Motor neuron (in vitro differentiated cells): ENCODE results near the gene LHCGR. TPM values are rescaled to one million over a fixed set of nuclear protein-coding genes. Genes with fewer than 3 reads are reported as not detected.
A peak's percentile ranks its signal among the peaks of the same experiment; 100 is the strongest.
"Not testable (repeated sequence)": the region's sequence is repeated elsewhere in the genome, so short reads cannot be mapped to it uniquely, and the experiment has no call there.

Experiments used
- ATAC-seq, 8 experiments: fragments of 200-7000 bp; cut with Tn5 transposase; replicated peaks in 6 of 8; 2 replicates each; pipeline ENCODE4 v1.8.0; 2021; ENCODE audit warnings: mild to moderate bottlenecking in 8 of 8, moderate library complexity in 8 of 8
- H3K27ac ChIP-seq, 2 donors: fragments of 250-450 bp; sonication (Bioruptor Pico); 2 replicates each; pipeline ENCODE4 v1.9.0; 2021; ENCODE audit warnings: antibody characterized with exemption in 2 of 2, mild to moderate bottlenecking in 2 of 2, moderate library complexity in 1 of 2
- H3K4me1 ChIP-seq, 2 donors: fragments of 250-450 bp; sonication (Bioruptor Pico); replicated peaks in 1 of 2; 2 replicates each; pipeline ENCODE4 v1.6.1; 2021; ENCODE audit warnings: antibody characterized with exemption in 2 of 2, mild to moderate bottlenecking in 2 of 2, moderate library complexity in 1 of 2
- H3K4me3 ChIP-seq, 5 donors: fragments of 250-450 bp; sonication (Bioruptor Pico); 2 replicates each; pipeline ENCODE4 v1.9.0; 2021; ENCODE audit warnings: antibody characterized with exemption in 5 of 5, mild to moderate bottlenecking in 5 of 5, moderate library complexity in 4 of 5
- WGBS, 10 experiments: fragments of 450-650 bp; shearing (Covaris generic); methylation state at CpG; one replicate each; pipeline ENCODE4 v1.0.0; 2022; 5-methylcytosine and 5-hydroxymethylcytosine counted together
- in situ Hi-C, 9 experiments: fragments of 400-800 bp; cut with MboI; loops; one replicate each; pipeline ENCODE4 v1.15.0; 2021; ENCODE audit warnings: low sequenced_read_pairs in 9 of 9, low pct_unique_long_range_greater_than_20kb in 2 of 9; ENCODE audit not compliant: unreplicated experiment in 9 of 9
- total RNA-seq, 8 experiments: library from RNA; unstranded; fragments of 300-600 nt; gene quantifications; 2 replicates each; pipeline versions ENCODE4 v1.2.3 to v1.2.4, GENCODE V29; 2022

LHCGR gene
- total RNA-seq, 8 experiments from 2014 or later = 0.27 to 2.8 (median 0.78) TPM; not detected in 1

- H3K4me3 ChIP-seq = no peak overlapping the region
- no peak overlapping the region for H3K27ac ChIP-seq
- H3K4me1 ChIP-seq = peaks cover 20 to 34% of the 10 kb centered on the region in 2 donors
- ATAC-seq = no peak
- 60 to 100% (median 79%) methylated on average over 1 of the region's 1 CpG; no CpG with 5 or more reads in 6 of the 10 experiments for WGBS, 10 experiments
- in situ Hi-C loops = no loop called here
These were observed 39.6 kb downstream of the LHCGR start for GRCh38 chr2:48715956-48716355.

DNA sequence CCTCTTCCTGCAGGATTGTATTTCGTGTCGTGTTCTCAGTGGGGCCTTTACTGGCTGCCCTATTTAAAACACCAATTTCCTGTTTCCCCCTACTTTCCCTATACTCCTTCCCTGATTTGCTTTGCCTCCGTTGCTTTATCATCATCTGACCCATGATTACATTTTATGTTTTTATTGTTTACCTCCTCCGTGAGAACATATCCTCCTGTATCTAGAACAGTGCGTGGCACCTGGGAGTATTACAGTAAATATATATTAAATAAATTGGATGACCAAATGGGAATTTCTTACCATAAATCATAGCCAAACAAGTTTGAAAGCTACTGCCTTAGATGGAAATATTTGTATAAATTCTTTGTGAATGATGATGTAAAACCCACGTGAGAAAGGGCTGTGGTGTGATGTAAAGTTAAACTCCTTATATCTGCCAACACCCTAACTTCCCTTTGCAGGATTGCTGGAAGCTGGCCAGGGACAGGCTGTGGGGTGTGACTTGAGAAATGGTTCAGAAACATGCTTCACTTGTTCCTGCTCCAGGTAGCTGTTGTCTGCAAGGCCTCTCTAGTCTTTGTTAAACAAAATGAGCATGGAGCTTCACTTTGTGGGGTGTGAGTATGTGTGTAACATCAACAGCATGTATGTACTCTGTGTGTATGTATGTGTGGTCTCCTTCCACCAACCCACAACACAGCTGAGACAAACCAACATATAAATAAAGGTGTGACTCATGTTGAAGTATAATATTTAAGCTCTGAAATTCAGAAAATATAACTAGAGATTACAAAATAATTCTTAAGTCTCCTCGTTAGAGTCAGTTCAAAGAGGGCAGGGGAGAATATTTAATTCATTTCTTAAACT is 40.3 kb downstream of the LHCGR start:
- ATAC-seq = peak in 3 of 8 experiments; percentile 57 to 83 (median 75)
- in situ Hi-C loops = no loop called here
- H3K27ac ChIP-seq = no peak overlapping the region
- H3K4me3 ChIP-seq = no peak overlapping the region
- H3K4me1 ChIP-seq = peaks cover 21 to 34% of the 10 kb centered on the region in 2 donors
- 50 to 100% (median 64%) methylated on average over 1 to 7 of the region's 7 CpGs; no CpG with 5 or more reads in 1 of the 10 experiments for WGBS, 10 experiments

DNA sequence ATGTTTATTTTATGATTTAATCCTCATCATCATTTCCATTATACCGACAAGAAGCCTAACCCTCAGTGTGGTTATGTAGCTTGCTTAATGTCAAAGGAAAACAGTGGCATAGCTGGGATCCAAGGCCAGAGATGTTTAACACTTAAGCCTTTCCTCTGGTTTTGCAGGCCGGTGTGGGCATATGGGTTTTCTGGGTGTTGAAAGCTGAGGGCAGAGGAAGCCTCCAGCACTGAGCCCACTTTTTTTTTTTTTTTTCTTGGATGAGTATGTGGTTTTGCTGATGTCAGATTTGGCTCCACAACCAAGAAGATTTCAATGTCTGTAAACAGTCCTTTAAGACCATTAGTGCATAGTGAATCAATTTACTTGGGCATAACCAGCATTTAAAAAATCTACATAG is 41.3 kb downstream of the LHCGR start:
- H3K27ac ChIP-seq = no peak overlapping the region
- 0 to 75% (median 28%) methylated on average over 1 to 2 of the region's 2 CpGs; no CpG with 5 or more reads in 2 of the 10 experiments for WGBS, 10 experiments
- H3K4me3 ChIP-seq = no peak overlapping the region
- peaks cover 22 to 35% of the 10 kb centered on the region in 2 donors for H3K4me1 ChIP-seq
- in situ Hi-C loops = no loop called here
- ATAC-seq = peak in 3 of 8 experiments; percentile 6 to 34 (median 10)

GRCh38 chr2:48713647-48714046 is 41.9 kb downstream of the LHCGR start:
- in situ Hi-C loops = no loop called here
- peak in 5 of 8 experiments; percentile 52 to 81 (median 61) for ATAC-seq
- 22 to 50% (median 41%) methylated on average over 1 of the region's 1 CpG; no CpG with 5 or more reads in 4 of the 10 experiments for WGBS, 10 experiments
- Histone ChIP-seq H3K4me3 (no peak overlapping the region), H3K4me1 (peaks cover 24 to 38% of the 10 kb centered on the region in 2 donors), H3K27ac (no peak overlapping the region)

GRCh38 chr2:48712151-48712550 is 43.4 kb downstream of the LHCGR start:
- in situ Hi-C loops = no loop called here
- Histone ChIP-seq H3K27ac (no peak overlapping the region), H3K4me1 (peaks cover 24 to 35% of the 10 kb centered on the region in 2 donors), H3K4me3 (no peak overlapping the region)
- no peak for ATAC-seq
- 0 to 94% (median 74%) methylated on average over 1 to 2 of the region's 2 CpGs; no CpG with 5 or more reads in 2 of the 10 experiments for WGBS, 10 experiments

- Histone ChIP-seq H3K4me1 (peaks cover 24 to 35% of the 10 kb centered on the region in 2 donors), H3K27ac (no peak overlapping the region), H3K4me3 (no peak overlapping the region)
- no peak for ATAC-seq
- WGBS, 10 experiments = 21 to 86% (median 60%) methylated on average over 1 to 4 of the region's 4 CpGs
- in situ Hi-C loops = no loop called here
These were observed 44.2 kb downstream of the LHCGR start for GRCh38 chr2:48711343-48711742.

DNA sequence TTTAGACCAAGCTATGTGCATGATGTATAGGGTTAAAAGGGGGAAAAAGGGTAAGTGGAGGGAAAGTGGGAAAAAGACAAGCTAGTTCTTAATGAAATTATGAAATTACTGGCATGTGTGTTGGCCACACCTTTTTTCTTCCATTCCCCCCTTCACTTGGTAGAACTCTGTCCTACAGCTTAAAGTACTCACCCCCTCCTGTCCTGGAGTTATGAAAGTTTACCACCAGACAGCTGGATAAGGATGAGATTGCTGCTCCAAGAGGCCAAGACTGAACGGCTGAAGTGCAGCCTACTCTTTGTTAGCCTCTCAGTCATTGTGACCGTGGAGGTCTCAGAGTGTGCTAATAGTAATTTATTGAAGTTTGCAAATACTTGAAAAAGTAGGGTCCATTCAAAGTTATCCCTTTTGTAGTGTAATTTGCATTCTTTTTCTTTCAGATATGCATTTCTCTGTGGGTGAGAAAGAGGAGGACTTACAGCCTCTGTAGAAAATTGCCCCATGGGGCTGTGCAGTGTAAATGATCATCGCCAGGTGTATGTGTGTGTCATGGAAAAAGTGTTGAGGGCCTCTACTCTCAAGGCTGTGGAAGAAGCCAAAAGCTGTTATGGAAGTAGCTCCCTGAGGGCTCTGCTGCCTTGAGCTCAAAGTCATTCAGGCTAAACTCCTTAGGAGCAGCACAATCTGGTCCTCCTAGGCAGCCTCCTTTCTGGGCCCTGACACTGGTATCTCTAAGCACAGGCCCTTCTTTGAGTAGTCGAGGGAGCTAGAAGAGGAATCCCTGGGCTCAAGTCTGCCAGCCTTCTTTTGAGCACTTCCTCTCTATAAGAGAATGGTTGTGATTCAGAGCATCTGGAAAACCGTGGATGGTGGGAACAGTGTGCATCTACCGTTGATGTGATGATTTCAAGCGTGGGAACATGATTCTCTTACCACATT is 46.2 kb downstream of the LHCGR start:
- no peak overlapping the region for H3K4me3 ChIP-seq
- ATAC-seq = peak in 5 of 8 experiments; percentile 21 to 70 (median 32)
- no peak overlapping the region for H3K27ac ChIP-seq
- in situ Hi-C loops = no loop called here
- 13 to 76% (median 42%) methylated on average over 1 to 7 of the region's 7 CpGs; no CpG with 5 or more reads in 1 of the 10 experiments for WGBS, 10 experiments
- H3K4me1 ChIP-seq = peaks cover 24 to 26% of the 10 kb centered on the region in 2 donors

- in situ Hi-C loops = no loop called here
- H3K27ac ChIP-seq = no peak overlapping the region
- 90 to 100% (median 100%) methylated on average over 1 to 3 of the region's 6 CpGs; no CpG with 5 or more reads in 7 of the 10 experiments for WGBS, 10 experiments
- peak in 7 of 8 experiments; percentile 8 to 89 (median 43) for ATAC-seq
- H3K4me1 ChIP-seq = peaks cover 13% of the 10 kb centered on the region in 2 donors
- H3K4me3 ChIP-seq = no peak overlapping the region
These were observed 48.1 kb downstream of the LHCGR start for GRCh38 chr2:48707466-48707865.

- ATAC-seq, H3K4me3 ChIP-seq, in situ Hi-C loops, H3K27ac ChIP-seq: not testable (repeated sequence)
- 70 to 100% (median 100%) methylated on average over 1 to 4 of the region's 6 CpGs; no CpG with 5 or more reads in 3 of the 10 experiments for WGBS, 10 experiments
- H3K4me1 ChIP-seq = peaks cover 17 to 20% of the 10 kb centered on the region in 2 donors
These were observed 51.9 kb downstream of the LHCGR start for GRCh38 chr2:48703621-48704020.

- H3K27ac ChIP-seq = peak overlapping the region; percentile 32 to 76
- 0 to 67% (median 23%) methylated on average over 1 to 2 of the region's 2 CpGs; no CpG with 5 or more reads in 3 of the 10 experiments for WGBS, 10 experiments
- H3K4me1 ChIP-seq = peaks cover 23 to 33% of the 10 kb centered on the region in 2 donors
- peak in 7 of 8 experiments; percentile 61 to 99 (median 98) for ATAC-seq
- no peak overlapping the region for H3K4me3 ChIP-seq
- in situ Hi-C loops = no loop called here
These were observed 56.1 kb downstream of the LHCGR start for GRCh38 chr2:48699348-48699930.

DNA sequence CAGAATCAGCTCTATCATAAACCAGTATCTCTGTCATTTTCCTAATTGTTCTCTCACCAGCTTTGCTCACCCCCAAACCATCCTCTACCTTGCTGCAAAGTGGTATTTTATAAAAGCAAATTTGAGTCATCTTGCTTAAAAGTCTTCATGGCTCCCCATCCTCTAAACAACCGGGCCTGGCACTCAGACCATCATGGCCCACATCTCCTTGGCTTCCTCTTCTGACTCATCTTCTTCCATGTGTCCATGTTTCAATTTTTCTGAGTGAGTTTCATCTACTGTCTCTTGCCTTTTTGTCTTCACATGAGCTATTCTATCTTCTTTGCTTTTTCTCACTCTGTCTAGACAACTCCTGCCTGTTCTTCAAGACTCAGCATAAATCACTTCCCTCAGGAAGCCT is 58.6 kb downstream of the LHCGR start:
- Histone ChIP-seq H3K4me1 (peaks cover 23 to 38% of the 10 kb centered on the region in 2 donors), H3K4me3 (no peak overlapping the region), H3K27ac (no peak overlapping the region)
- no peak for ATAC-seq
- in situ Hi-C loops = no loop called here
- 0 to 100% (median 91%) methylated on average over 1 of the region's 1 CpG; no CpG with 5 or more reads in 1 of the 10 experiments for WGBS, 10 experiments

GRCh38 chr2:48695991-48696390 is 59.5 kb downstream of the LHCGR start:
- H3K27ac ChIP-seq = no peak overlapping the region
- in situ Hi-C loops = no loop called here
- H3K4me1 ChIP-seq = peaks cover 23 to 38% of the 10 kb centered on the region in 2 donors
- no peak overlapping the region for H3K4me3 ChIP-seq
- peak in 1 of 8 experiments; percentile 23 for ATAC-seq
